H1 (cell line): ENCODE results near the gene CBL. TPM values are rescaled to one million over a fixed set of nuclear protein-coding genes. Genes with fewer than 3 reads are reported as not detected.

Experiments used
- EGR1 ChIP-seq: IDR thresholded peaks from 2 replicates; pipeline ENCODE4 v1.6.1; 2011; ENCODE audit warnings: low read depth, low read length, borderline replicate concordance
- TAF1 ChIP-seq: IDR thresholded peaks from 2 replicates; pipeline ENCODE4 v1.6.1; 2011; ENCODE audit warnings: mild to moderate bottlenecking, low read depth, low read length
- polyA plus RNA-seq, 7 experiments: library from polyadenylated mRNA; depleted of rRNA in 3 of 7; stranded (reverse) in 5 of 7; unstranded in 2 of 7; fragments of >200 nt in 5 of 7; fragments of 200-250 nt in 2 of 7; gene quantifications; 1 replicate in 5 of 7; 2 replicates in 1 of 7; 4 replicates in 1 of 7; pipeline versions ENCODE4 v1.2.1 to v1.2.3, GENCODE V29; 2011 to 2013; ENCODE audit warnings: missing spikeins in 2 of 7, mixed read lengths in 2 of 7
- total RNA-seq: library from RNA; stranded (reverse); fragmentation: NEBNext Ultra II Directional; extraction: Animal tissue kit (Norgen Biotek cat#: 25700); gene quantifications from 2 replicates; pipeline ENCODE4 v1.2.1, GENCODE V29; 2021
- TF ChIP-seq, protein P1 (sequence below), 3 experiments: IDR thresholded peaks; 1 replicate in 2 of 3; 2 replicates in 1 of 3; pipeline versions ENCODE4 v1.5.1 to v1.6.1; 2011; ENCODE audit warnings: low read length in 3 of 3, mild to moderate bottlenecking in 3 of 3, inconsistent platforms in 2 of 3, low read depth in 1 of 3, moderate library complexity in 1 of 3; ENCODE audit not compliant: insufficient read depth in 1 of 3; ENCODE audit errors: control extremely low read depth in 1 of 3

CBL gene
- total and polyA plus RNA-seq, 2 of the 8 experiments (the other 6 are each of a cell fraction or from before 2014, with no cell fraction given), result 23.1 to 57.8 TPM

DNA sequence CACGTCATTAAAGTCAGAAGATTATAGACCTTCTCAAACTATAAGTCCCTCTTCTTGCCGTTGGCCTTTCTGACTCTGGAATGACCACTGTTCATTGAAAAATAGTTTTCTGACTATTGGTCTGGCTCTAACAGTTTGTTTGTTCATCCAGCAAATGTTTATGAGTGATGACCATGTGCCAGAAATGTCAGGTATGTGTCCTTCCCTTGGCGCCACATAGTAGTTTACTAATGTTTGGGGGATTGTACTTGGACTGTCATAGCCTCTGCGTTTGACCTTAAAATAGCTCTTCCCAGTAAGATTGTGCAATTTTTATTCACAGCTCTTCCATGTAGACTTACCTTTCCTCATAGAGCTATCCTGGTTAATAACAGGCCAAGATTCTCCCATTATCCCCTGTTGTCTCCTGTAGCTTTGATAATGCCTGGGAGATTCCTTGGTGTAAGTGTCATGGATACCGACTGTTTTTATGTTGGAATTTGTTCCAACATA, 97.1 kb downstream of the CBL start (continued):
- TF ChIP-seq, protein P1, sequence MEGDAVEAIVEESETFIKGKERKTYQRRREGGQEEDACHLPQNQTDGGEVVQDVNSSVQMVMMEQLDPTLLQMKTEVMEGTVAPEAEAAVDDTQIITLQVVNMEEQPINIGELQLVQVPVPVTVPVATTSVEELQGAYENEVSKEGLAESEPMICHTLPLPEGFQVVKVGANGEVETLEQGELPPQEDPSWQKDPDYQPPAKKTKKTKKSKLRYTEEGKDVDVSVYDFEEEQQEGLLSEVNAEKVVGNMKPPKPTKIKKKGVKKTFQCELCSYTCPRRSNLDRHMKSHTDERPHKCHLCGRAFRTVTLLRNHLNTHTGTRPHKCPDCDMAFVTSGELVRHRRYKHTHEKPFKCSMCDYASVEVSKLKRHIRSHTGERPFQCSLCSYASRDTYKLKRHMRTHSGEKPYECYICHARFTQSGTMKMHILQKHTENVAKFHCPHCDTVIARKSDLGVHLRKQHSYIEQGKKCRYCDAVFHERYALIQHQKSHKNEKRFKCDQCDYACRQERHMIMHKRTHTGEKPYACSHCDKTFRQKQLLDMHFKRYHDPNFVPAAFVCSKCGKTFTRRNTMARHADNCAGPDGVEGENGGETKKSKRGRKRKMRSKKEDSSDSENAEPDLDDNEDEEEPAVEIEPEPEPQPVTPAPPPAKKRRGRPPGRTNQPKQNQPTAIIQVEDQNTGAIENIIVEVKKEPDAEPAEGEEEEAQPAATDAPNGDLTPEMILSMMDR (IDR thresholded peaks at IDR 0.05; ENCODE audit: control extremely low read depth in 1 of 3, insufficient read depth in 1 of 3, low read depth in 1 of 3, low read length in 3 of 3), result no peak
- TF ChIP-seq TAF1 (no peak), EGR1 (no peak)
- TF ChIP-seq, all 59 proteins: peak for 0
